HG02973 (cell line): ENCODE results near the gene GET4.
A peak's percentile ranks its signal among the peaks of the same experiment; 100 is the strongest.
"Not testable (repeated sequence)": the region's sequence is repeated elsewhere in the genome, so short reads cannot be mapped to it uniquely, and the experiment has no call there.

ENCODE experiments used
- ATAC-seq: cut with Tn5 transposase; IDR thresholded peaks from one replicate; pipeline ENCODE4 v1.9.1; 2021; ENCODE audit warnings: moderate library complexity; ENCODE audit not compliant: unreplicated experiment

The GET4 gene

DNA sequence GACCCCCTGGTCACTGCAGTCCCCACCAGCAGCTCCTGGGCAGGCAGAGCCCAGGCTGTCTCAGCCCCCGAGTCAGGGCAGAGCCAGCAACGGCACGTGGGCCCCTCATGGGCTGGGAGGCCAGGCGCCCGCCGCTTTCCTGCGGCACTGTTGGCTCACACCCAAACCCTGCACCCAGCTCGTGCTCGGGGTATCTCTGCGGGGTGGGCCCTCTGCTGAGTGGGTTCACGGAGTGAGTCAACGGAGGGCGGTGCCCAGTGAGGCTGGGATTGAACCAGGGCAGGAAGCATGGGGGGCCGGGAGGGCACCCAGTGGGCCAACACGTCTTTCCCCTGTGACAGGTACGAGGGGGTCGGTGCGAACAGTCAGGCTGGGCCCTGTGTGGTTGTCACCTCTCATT, 49.2 kb downstream of the GET4 start:
- no peak for ATAC-seq

- no peak for ATAC-seq
Observed at GRCh38 chr7:926061-927030, 50.0 kb downstream of the GET4 start.

- no peak for ATAC-seq
Observed at GRCh38 chr7:927031-927671, 50.8 kb downstream of the GET4 start.

GRCh38 chr7:929311-929711, 53.0 kb downstream of the GET4 start:
- no peak for ATAC-seq

DNA sequence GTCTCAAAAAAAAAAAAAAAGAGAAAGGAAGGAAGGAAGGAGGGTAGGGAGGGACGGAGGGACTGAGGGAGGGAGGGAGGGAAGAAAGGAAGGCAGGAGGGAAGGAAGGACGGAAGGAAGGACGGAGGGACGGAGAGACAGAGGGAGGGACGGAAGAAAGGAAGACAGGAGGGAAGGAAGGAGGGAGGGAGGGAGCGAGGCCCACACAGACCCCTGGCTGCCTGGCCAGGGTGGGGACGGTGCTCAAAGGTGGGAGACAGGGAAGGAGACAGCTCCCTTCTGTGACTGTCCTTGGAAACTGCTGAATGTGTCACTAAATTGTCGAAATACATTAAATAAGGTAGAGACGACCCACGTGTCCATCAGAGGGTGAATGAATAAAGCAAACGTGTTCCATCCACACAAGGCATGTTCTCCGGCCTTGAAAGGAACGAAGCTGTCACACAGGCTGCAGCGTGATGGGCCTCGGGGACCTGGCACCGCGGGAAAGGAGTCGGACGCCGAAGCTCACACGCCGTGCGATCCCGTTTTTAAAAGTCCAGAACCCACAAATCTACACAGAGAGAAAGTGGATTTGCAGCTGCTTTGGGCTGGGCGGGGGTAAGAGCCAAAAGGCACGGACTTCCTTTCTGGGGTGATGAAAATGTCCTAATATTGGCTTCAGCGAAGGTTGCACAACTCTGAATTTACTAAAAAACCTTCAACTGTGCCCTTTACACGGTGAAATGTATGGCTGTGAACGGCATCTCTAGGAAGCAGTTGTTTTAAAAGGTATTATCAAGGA, 54.8 kb downstream of the GET4 start:
- ATAC-seq = no peak

DNA sequence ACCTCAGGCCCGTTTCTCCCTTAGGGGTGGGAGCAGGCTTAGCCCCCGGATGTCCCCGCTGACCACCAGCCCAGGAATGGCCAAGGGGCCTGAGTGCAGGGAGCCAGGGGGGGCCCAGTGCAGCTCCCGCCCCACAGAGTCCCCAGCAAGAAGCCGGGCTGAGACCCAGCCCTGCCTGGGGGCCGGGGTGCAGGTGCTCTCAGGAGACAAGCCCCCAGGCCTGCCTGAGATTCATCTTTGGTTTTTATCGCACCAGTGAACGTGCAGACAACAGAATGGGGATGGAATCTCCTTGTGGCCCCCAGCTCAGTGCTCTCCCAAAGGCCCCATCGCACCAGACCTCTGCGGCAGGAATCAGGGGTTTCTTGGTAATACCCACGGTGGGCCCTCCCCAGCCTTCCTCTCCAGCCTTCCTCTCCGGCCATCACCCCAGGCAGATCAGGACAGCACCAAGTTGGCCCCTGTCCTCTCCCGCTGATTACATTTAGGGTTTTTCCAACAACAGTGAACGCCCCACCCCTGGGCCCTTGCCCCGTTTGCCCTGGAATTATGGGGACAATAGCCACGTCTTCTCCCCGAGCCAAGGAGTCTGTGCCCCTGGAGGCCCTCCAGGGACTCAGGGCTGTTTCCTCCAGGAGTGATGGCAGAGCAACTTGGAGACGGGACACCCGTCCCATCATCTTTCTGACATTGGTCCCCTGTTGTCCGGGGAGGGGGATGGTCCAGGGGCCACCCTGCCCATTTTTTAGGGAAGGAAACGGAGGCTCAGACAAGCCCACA, 55.7 kb downstream of the GET4 start:
- ATAC-seq = no peak

DNA sequence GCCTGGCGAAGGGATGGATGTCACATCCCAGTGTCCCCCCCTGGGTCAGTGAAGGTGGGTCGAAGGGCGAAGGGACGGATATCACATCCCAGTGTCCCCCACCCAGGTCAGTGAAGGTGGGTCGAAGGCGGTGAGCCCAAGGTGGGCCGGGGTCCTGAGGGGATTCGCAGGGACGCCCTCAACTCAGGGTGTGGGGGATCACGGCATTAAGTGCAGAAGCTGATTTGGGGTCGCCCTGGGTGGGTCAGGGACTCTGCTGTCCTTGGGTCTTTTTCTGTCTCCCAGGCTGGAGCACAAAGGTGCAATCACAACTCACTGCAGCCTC, 56.3 kb downstream of the GET4 start:
- no peak for ATAC-seq

GRCh38 chr7:934469-935163, 58.3 kb downstream of the GET4 start:
- no peak for ATAC-seq

- ATAC-seq = no peak
Observed at GRCh38 chr7:935164-935873, 59.0 kb downstream of the GET4 start.

DNA sequence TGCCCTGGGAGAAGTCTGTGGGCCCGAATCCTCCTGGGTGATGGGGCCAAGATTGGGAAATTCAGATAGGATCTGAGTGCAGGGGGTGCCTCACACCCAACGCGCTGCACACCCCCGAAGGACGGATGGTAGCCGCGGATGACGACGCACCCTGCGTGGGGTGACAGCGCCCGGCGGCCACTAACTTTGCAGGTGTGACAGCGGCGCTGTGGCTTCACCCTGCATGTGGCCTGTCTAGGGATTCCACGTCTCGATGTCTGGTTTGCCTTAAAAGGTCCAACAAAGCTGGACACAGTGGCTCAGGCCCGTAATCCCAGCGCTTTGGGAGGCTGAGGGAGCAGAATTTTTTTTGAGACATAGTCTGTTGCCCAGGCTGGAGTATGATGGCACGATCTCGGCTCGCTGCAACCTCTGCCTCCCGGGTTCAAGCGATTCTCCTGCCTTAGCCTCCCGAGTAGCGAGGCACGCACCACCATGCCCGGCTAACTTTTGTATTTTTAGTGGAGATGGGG, 59.6 kb downstream of the GET4 start:
- no peak for ATAC-seq

DNA sequence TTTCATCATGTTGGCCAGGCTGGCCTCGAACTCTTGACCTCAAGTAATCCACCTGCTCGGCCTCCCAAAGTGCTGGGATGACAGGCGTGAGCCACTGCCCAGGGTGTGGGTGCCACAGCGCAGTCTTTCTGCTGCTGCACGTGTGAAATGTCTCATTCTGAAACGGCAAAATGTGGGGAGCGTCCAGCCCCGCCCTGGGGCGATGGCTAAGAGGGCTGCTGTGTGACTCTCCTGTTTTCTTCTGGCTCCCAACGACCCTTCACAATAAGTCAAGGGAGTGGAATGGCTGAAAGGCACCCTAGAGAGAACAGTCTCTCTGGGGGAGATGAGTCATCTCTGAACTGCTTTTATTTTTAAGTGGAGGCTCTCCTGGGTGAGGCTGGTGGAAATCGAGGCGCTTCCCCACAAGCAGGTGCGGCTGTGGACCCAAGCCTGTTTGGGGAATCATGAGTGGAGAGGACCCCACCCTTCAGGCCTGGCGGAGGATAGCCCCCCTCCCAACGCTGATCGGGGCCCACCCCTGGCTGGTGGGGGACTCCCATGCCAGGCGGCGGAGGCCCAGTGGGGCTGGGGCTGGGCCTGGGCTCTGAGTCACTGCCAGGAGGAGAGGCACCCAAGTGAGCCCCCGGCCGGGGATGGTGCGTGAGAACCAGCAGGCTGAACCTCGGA, 60.2 kb downstream of the GET4 start:
- ATAC-seq = peak; percentile 81

DNA sequence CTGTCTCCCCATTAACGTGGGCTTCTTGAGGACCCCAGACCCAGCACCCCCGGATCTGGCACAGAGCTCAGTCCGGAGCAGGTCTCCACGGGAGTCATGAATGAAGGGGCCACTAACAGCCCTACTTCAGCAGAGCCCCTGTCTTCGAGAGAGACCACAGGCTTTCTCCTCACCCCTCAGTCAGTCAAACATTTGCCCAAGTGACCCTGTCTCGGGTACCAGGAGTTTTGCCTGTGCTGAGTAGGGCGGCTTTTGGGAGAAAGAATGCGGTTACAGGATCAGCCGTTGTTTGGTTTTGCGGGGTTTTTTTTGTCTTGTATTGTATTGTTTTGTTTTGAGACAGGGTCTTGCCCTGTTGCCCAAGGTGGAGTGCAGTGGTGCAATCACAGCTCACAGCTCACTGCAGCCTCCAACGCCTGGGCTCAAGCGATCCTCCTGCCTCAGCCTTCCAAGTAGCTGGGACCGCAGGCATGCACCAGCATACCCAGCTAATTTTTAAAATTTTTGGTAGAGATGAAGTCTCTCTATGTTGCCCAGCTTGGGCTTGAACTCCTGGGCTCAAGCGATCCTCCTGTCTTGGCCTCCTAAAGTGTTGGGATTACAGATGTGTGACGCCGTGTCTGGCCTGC, 61.6 kb downstream of the GET4 start:
- ATAC-seq = no peak

- no peak for ATAC-seq
Observed at GRCh38 chr7:938546-939185, 62.3 kb downstream of the GET4 start.

DNA sequence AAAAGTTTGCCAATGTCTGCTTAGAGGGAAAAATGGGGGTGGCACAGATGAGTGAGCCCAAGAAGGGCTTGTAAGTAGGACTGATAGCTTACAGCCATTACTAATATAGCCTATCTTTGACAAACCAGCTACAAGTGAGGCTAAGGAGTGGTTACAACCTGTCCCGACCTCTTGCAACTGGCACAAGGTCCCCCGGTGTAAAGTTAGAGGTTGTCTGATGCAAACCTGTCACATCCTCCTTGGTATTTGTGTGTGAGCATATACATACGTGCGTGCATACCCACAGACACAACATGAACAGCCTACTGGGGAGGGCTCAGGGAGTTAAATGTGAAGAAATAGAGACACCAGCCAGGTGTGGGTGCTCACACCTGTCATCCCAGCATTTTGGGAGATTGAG, 63.5 kb downstream of the GET4 start:
- no peak for ATAC-seq

DNA sequence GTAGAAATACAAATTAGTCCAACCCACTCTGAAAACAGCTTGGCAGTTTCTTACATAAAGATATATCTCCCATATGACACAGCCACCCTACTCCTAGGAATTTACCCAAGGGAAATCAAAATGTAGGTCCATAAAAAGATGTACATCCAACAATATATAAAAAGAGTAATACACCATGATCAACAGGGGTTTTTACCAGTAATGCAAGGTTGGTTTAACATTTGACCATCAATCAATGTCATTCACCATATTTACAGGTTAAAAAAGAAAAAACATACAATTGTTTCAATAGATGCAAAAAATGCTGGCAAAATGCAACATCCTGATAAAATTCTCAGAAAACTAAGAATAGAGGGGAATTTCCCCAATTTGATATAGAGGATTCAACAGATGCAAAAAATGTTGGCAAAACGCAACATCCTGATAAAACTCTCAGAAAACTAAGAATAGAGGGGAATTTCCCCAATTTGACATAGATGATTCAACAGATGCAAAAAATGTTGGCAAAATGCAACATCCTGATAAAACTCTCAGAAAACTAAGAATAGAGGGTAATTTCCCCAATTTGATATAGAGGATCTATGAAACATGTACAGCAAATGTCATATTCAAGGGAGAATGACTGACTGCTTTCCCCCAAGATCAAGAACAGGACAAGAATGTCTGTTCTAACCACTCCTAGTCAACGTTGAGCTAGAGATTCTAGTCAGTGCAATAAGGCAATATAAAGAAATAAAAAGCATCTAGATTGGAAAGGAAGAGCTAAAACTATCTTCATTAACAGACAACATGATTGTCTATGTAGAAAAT, 64.5 kb downstream of the GET4 start:
- ATAC-seq = no peak

DNA sequence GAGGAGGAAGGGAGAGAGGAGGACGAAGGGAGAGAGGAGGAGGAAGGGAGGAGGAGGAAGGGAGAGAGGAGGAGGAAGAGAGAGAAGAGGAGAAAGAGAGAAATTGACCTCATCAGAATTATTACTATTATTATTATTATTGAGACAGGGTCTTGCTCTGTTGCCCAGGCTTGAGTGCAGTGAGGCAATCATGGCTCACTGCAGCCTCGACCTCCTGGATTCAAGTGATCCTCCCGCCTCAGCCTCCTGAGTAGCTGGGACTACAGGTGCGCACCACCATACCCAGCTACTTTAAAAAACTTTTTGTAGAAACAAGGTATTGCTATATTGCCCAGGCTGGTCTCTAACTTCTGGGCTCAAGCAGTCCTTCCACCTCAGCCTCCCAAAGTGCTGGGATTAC, 67.4 kb downstream of the GET4 start:
- not testable (repeated sequence) for ATAC-seq

GRCh38 chr7:944744-945143, 68.4 kb downstream of the GET4 start:
- ATAC-seq = no peak
